ENCODE measurements around the gene SRPK2.
"Not testable (repeated sequence)": the region's sequence is repeated elsewhere in the genome, so short reads cannot be mapped to it uniquely, and the experiment has no call there.

Gene SRPK2

DNA sequence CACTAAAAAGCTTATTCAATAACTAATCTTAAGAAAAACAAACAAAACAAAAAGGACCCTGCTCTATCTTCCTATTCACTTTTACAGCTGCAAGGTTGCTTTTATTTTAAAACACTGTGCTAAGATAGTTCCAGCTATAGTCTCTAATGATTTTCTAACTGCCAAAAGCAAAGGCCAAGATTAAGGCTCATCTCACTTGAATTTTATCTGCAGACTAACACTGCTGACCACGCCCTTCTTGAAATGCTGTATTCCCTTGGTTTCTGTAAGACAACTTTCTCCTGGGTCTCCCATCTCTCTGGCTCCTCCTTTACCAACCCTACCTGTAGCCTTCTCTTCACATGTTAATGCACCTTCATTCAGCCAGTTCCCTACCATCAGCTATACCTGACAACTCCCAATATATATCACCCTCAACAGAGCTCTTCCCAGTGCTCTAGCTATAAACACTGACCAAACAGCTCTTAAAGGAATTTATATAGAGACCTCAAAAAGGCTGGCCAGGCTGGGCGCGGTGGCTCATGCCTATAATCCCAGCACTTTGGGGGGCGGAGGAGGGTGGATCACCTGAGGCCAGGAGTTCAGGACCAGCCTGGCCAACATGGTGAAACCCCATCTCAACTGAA is 11.7 kb downstream of the SRPK2 start:
- no peak for DNase-seq (ENCODE audit: low spot score)

DNA sequence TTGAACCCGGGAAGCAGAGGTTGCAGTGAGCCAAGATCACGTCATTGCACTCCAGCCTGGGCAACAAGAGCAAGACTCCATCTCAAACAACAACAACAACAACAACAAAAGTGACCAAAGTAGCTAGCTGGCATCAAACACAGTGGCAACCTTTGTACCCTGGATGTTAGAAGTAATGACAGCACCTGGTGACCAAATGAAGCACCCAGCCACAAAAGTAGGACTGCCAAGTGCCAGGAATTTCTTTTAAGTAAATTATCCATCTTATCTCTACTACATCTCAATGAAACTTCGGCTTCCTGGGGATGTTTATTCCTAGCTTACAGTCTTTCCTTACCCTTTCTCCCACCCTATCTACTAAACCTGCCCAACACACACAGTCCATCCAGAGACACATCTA is 18.8 kb downstream of the SRPK2 start:
- DNase-seq (ENCODE audit: low spot score): no peak

- no peak for DNase-seq (ENCODE audit: low spot score)
Observed at GRCh38 chr7:105367458-105367857, 21.3 kb downstream of the SRPK2 start.

- DNase-seq (ENCODE audit: low spot score): no peak
Observed at GRCh38 chr7:105365541-105366534, 22.9 kb downstream of the SRPK2 start.

DNA sequence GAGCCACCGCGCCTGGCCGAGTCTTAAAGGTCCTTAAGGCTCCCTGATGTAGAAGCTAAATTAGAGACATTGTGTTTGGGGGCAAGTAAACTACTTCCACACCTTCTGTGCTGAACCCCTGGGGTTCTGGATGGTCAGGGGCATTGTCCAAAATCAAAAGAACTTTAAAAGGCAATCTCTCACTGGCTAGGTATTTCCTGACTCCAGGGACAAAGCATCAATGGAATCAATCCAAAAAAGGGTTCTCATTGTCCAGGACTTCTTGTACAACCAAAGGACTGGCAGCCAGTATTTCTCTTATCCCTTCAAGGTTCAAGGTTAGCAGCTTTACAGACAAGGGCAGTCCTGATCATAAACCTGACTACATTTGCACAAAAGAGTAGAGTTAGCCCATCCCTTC is 24.0 kb downstream of the SRPK2 start:
- no peak for DNase-seq (ENCODE audit: low spot score)

DNA sequence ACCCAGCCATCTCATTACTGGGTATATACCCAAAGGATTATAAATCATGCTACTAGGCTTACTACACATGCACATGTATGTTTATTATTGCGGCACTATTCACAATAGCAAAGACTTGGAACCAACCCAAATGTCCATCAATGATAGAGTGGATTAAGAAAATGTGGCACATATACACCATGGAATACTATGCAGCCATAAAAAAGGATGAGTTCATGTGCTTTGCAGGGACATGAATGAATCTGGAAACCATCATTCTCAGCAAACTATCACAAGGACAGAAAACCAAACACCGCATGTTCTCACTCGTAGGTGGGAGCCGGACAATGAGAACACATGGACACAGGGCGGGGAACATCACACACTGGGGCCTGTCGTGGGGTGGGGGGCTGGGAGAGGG is 25.1 kb downstream of the SRPK2 start:
- not testable (repeated sequence) for DNase-seq (ENCODE audit: low spot score)

DNA sequence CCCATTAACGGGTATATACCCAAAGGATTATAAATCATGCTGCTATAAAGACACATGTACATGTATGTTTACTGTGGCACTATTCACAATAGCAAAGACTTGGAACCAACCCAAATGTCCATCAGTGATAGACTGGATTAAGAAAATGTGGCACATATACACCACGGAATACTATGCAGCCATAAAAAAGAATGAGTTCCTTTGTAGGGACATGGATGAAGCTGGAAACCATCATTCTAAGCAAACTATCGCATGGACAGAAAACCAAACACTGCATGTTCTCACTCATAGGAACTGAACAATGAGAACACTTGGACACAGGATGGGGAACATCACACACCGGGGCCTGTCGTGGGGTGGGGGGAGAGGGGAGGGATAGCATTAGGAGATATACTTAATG is 26.0 kb downstream of the SRPK2 start:
- not testable (repeated sequence) for DNase-seq (ENCODE audit: low spot score)

- not testable (repeated sequence) for DNase-seq (ENCODE audit: low spot score)
Observed at GRCh38 chr7:105361995-105362394, 26.7 kb downstream of the SRPK2 start.

GRCh38 chr7:105360149-105360548 is 28.6 kb downstream of the SRPK2 start:
- DNase-seq (ENCODE audit: low spot score): not testable (repeated sequence)

- no peak for DNase-seq (ENCODE audit: low spot score)
Observed at GRCh38 chr7:105355701-105356100, 33.0 kb downstream of the SRPK2 start.

DNA sequence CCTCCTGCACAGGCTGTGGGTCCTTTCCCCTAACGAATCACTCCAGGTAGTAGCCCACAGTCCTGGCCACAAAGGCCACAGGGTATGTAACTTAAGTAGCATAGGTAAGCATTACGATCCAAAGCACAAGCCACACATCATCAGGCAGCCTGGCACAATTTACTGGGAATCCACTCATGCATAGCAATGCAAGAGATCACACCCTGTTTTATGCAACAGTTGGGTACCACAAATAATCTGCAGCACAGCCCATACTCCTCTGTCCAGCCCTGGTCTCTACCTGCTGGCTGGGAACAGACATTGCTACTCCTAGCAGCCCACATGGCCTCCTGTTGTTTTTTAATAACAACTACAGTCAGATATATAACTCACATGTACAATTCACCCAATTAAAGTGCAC is 34.3 kb downstream of the SRPK2 start:
- no peak for DNase-seq (ENCODE audit: low spot score)

DNA sequence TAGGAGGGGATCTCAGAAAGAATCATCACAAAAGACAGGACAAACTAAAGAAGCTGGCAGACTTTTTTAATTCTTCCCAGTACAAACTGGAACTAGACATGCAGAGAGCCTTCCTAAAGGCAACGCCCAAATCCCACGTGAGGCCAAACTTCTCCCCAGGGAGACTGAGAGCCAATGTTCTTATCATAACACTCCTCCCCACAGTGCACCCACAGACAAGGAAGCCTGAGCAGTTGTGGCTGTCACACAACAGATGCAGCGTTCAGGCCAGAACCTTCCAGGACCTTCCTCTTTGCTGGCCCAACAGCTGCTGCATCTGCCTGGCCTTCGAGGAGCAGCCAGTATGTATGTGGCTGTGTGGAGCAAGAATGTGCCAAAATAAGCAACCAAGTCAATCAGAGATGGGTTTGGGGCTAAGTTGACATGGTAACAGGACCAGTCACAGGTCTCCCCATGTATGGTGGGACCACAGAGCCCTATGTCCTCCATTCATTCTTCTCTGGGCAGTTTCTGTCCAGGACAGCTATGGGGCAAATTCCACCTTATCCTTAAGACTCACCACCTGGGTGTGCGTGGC is 34.9 kb downstream of the SRPK2 start:
- no peak for DNase-seq (ENCODE audit: low spot score)

DNA sequence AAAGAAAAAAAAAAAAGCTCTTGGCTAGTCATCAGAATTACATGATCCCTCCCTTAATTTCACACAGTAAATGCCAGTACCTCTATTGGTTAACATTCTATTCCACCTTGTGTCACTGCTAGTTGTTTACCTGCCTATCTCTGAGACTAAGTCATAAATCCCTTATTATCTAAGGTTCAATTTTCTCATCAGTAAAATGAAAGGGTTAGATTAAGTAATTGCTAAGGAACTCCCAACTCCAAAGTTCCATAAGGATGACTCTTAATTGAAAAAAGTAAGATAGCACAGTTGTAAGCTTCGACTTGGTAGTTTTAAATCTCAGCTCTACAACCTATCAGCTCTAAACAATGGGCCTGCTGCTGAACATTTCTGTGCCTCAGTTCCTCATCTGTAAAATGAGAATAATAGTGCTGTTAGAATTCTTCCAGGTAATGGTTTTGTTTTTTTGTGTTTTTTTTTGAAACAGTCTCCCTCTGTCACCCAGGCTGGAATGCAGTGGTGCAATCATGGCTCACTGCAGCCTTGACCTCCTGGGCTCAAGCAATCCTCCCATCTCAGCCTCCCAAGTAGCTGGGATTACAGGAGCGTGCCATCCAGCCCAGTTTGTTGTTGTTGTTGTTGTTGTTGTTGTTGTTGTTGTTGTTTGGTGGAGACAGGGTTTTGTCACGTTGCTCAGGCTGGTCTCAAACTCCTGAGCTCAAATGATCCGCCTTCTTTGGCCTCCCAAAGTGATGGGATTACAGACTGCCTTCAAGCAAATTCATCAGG is 35.6 kb downstream of the SRPK2 start:
- no peak for DNase-seq (ENCODE audit: low spot score)

- no peak for DNase-seq (ENCODE audit: low spot score)
Observed at GRCh38 chr7:105352018-105352612, 36.6 kb downstream of the SRPK2 start.

GRCh38 chr7:105350906-105351305 is 37.8 kb downstream of the SRPK2 start:
- DNase-seq (ENCODE audit: low spot score): no peak

- not testable (repeated sequence) for DNase-seq (ENCODE audit: low spot score)
Observed at GRCh38 chr7:105348177-105348576, 40.5 kb downstream of the SRPK2 start.

DNA sequence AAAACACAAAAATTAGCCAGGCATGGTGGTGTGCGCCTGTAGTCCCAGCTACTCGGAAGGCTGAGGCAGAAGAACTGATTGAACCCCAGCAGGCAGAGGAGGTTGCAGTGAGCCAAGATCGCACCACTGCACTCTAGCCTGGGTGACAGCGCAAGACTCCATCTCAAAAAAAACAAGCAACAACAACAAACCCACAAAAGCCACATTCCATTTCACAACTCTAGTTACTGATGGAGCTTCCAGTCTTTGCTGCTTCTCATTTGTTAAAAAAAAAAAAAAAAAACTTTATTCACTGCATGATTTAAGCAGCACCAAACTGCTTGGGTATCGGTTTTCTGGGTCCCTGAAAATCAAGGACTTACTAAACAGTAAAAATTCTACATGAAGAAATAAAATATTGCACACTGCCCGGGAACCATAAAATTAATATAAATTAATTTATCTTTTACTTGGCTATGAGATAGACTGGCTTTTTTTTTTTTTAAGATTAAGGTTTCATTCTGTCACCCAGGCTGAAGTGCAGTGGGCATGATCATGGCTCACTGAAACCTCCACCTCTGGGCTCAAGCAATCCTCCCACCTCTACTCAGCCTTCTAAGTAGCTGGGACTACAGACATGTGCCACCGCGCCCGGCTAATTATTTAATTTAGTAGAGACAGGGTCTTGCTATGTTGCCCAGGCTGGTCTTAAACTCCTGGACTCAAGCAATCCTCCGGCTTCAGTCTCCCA is 42.0 kb downstream of the SRPK2 start:
- no peak for DNase-seq (ENCODE audit: low spot score)

DNA sequence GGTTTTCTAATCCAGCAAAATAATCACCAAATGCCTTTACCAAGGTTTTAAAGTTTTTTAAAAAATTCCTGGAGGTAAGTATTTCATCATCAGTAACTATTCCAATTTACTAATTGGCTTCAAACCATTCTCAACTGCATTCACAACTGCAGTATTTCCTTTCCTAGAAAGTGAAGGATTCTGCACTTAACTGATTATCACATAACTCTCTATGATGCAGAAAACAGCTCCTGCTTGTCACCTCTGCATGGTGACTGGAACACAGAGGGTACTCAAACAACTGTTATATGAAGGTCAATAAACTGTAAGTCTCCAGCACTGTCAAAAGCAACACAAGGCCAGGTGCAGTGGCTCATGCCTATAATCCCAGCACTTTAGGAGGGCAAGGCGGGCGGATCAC is 42.6 kb downstream of the SRPK2 start:
- no peak for DNase-seq (ENCODE audit: low spot score)

DNA sequence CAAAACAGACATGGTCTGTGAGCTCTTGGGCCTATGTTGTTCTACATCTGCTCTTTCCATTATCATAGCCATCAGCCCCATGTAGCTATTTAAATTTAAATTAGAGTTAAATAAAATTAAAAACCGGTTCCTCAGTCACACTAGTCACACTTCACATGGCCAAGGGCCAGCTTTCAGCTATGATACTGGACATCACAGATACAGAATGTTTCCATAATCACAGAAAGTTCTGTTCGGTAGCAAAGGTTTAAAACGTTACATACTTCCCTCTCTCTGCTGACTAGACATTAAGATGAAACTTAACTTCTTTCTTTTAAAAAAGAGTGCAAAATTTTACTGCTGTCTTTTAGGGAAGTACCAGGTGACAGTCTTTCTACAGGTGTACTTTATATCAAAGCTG is 43.0 kb downstream of the SRPK2 start:
- DNase-seq (ENCODE audit: low spot score): no peak

GRCh38 chr7:105345003-105345402 is 43.7 kb downstream of the SRPK2 start:
- DNase-seq (ENCODE audit: low spot score): no peak
